HEK293 (cell line): Measurements from ENCODE around the gene PBX3.

ENCODE experiments used
- CTCF ChIA-PET: fragments of 350-600 bp; formaldehyde crosslinking; extraction: SDS; loops from one replicate; lab custom pipeline; 2021; ENCODE audit warnings: antibody characterized with exemption; lab: Yijun Ruan, JAX
- POLR2A ChIA-PET: fragments of 300-600 bp; formaldehyde crosslinking; extraction: SDS; loops from one replicate; lab custom pipeline; 2020; ENCODE audit warnings: antibody characterized with exemption, inconsistent platforms; lab: Yijun Ruan, JAX
- H3K27ac ChIP-seq: fragments of 200-500 bp; sonication (Bioruptor generic); 2 replicates; pipeline ENCODE4 v1.5.1; 2014; ENCODE audit warnings: low read depth, low read length, control low read depth, inconsistent platforms; ENCODE audit errors: extremely low read depth
- H3K36me3 ChIP-seq, 2 experiments: fragments of 200-500 bp in 1 of 2; sonication (Bioruptor generic) in 1 of 2; 1 replicate in 1 of 2; 2 replicates in 1 of 2; pipeline ENCODE4 v1.5.1; 2014 to 2017; ENCODE audit warnings: inconsistent platforms in 2 of 2, low read length in 2 of 2; ENCODE audit not compliant: control insufficient read depth in 2 of 2, insufficient read depth in 1 of 2
- H3K4me1 ChIP-seq: fragments of 200-500 bp; sonication (Bioruptor generic); 2 replicates; pipeline ENCODE4 v1.5.1; 2014; ENCODE audit warnings: mild to moderate bottlenecking, low read length, inconsistent platforms; ENCODE audit not compliant: control insufficient read depth, insufficient read depth
- H3K4me3 ChIP-seq: 2 replicates; pipeline ENCODE4 v1.5.1; 2011; ENCODE audit warnings: low read depth, mild to moderate bottlenecking, control low read depth, low read length, moderate library complexity
- H3K9me3 ChIP-seq: fragments of 200-500 bp; sonication (Bioruptor generic); 2 replicates; pipeline ENCODE4 v1.5.1; 2014; ENCODE audit warnings: low read depth, low read length, inconsistent platforms; ENCODE audit not compliant: control insufficient read depth, insufficient read depth
- EGR2 ChIP-seq: fragments of 450-650 bp; formaldehyde crosslinking; IDR thresholded peaks from 2 replicates; pipeline ENCODE4 v1.5.1; 2016; ENCODE audit warnings: low read depth, missing biosample characterization, missing genetic modification characterization
- HOXA7 ChIP-seq: sonication (generic); formaldehyde crosslinking; IDR thresholded peaks from 2 replicates; pipeline ENCODE4 v1.8.1; 2022; ENCODE audit warnings: missing genetic modification reagents, borderline replicate concordance
- HOXC10 ChIP-seq: sonication (generic); formaldehyde crosslinking; IDR thresholded peaks from 2 replicates; pipeline ENCODE4 v1.8.1; 2023; ENCODE audit warnings: mild to moderate bottlenecking, missing genetic modification reagents
- IKZF3 ChIP-seq: fragments of 450-650 bp; IDR thresholded peaks from 2 replicates; pipeline ENCODE4 v1.5.0; 2018; ENCODE audit warnings: missing biosample characterization, mild to moderate bottlenecking, missing genetic modification characterization, moderate library complexity
- KLF7 ChIP-seq: fragments of 450-650 bp; formaldehyde crosslinking; IDR thresholded peaks from 2 replicates; pipeline ENCODE4 v1.5.1; 2016; ENCODE audit warnings: missing biosample characterization, missing genetic modification characterization, borderline replicate concordance
- OSR2 ChIP-seq: fragments of 450-650 bp; formaldehyde crosslinking; IDR thresholded peaks from 2 replicates; pipeline ENCODE4 v1.5.1; 2016; ENCODE audit warnings: missing biosample characterization, missing genetic modification characterization
- PBX3 ChIP-seq: sonication (generic); formaldehyde crosslinking; IDR thresholded peaks from 2 replicates; pipeline ENCODE4 v1.8.1; 2022; ENCODE audit warnings: mild to moderate bottlenecking, moderate library complexity, missing genetic modification reagents
- SCRT2 ChIP-seq: fragments of 450-650 bp; formaldehyde crosslinking; IDR thresholded peaks from 2 replicates; pipeline ENCODE4 v1.5.1; 2016; ENCODE audit warnings: missing biosample characterization, missing genetic modification characterization
- SP2 ChIP-seq: fragments of 450-650 bp; formaldehyde crosslinking; IDR thresholded peaks from 2 replicates; pipeline ENCODE4 v1.5.1; 2016; ENCODE audit warnings: missing biosample characterization, missing genetic modification characterization
- YY1 ChIP-seq: fragments of 450-650 bp; formaldehyde crosslinking; IDR thresholded peaks from 2 replicates; pipeline ENCODE4 v1.5.1; 2018; ENCODE audit warnings: missing biosample characterization, missing genetic modification characterization
- ZBTB26 ChIP-seq: fragments of 450-650 bp; formaldehyde crosslinking; optimal IDR thresholded peaks from 2 replicates; pipeline ENCODE3; 2016; ENCODE audit warnings: missing biosample characterization, mild to moderate bottlenecking, missing genetic modification characterization
- ZBTB7A ChIP-seq: fragments of 450-650 bp; formaldehyde crosslinking; IDR thresholded peaks from 2 replicates; pipeline ENCODE4 v1.5.1; 2016; ENCODE audit warnings: low read depth, missing biosample characterization, missing genetic modification characterization
- ZNF133 ChIP-seq: fragments of 450-650 bp; formaldehyde crosslinking; IDR thresholded peaks from 2 replicates; pipeline ENCODE4 v1.5.1; 2016; ENCODE audit warnings: missing biosample characterization, missing genetic modification characterization
- ZNF174 ChIP-seq: fragments of 450-650 bp; formaldehyde crosslinking; IDR thresholded peaks from 2 replicates; pipeline ENCODE4 v1.5.0; 2017; ENCODE audit warnings: missing biosample characterization, mild to moderate bottlenecking, missing genetic modification characterization
- ZNF184 ChIP-seq: fragments of 450-650 bp; IDR thresholded peaks from 2 replicates; pipeline ENCODE4 v1.5.1; 2018; ENCODE audit warnings: missing biosample characterization, mild to moderate bottlenecking, missing genetic modification characterization
- ZNF324 ChIP-seq: fragments of 450-650 bp; formaldehyde crosslinking; IDR thresholded peaks from 2 replicates; pipeline ENCODE4 v1.5.1; 2016; ENCODE audit warnings: missing biosample characterization, missing genetic modification characterization
- ZNF626 ChIP-seq: fragments of 450-650 bp; sonication (Bioruptor Pico); formaldehyde crosslinking; IDR thresholded peaks from 2 replicates; pipeline ENCODE4 v1.5.1; 2018; ENCODE audit warnings: missing biosample characterization, missing genetic modification characterization, inconsistent platforms
- ZNF664 ChIP-seq: fragments of 450-650 bp; formaldehyde crosslinking; IDR thresholded peaks from 2 replicates; pipeline ENCODE4 v1.5.1; 2016; ENCODE audit warnings: missing biosample characterization, missing genetic modification characterization
- ZNF747 ChIP-seq: fragments of 450-650 bp; formaldehyde crosslinking; IDR thresholded peaks from 2 replicates; pipeline ENCODE4 v1.5.1; 2016; ENCODE audit warnings: missing biosample characterization, missing genetic modification characterization
- ZNF777 ChIP-seq: fragments of 450-650 bp; formaldehyde crosslinking; IDR thresholded peaks from 2 replicates; pipeline ENCODE4 v1.5.1; 2017; ENCODE audit warnings: missing biosample characterization, missing genetic modification characterization, borderline replicate concordance
- ZSCAN16 ChIP-seq: fragments of 450-650 bp; formaldehyde crosslinking; IDR thresholded peaks from 2 replicates; pipeline ENCODE4 v1.5.1; 2016; ENCODE audit warnings: missing biosample characterization, missing genetic modification characterization
- TF ChIP-seq, protein P1 (sequence below): fragments of 450-650 bp; formaldehyde crosslinking; IDR thresholded peaks from 2 replicates; pipeline ENCODE4 v1.5.1; 2016; ENCODE audit warnings: missing biosample characterization, missing genetic modification characterization, borderline replicate concordance

PBX3 gene

DNA sequence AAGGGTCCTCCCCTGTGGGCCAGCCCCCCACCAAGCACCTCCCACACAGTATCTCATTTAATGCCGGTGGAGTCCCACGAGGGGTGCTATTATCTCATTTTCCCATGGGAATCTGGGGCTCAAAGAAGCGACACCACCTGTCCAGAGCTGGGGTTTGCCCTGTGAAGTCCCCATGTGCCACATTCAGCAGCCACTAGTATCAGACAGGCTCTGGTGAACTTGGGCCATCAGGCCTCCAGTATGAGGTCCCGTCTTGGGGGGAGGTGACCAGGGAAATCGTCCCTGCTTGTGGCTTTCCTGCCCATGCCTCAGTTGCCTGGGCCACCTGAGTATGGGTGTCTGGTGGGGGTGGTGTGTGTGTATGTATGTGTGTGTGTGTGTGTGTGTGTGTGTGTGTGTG is 222.7 kb downstream of the PBX3 start:
- CTCF ChIA-PET, result interaction anchor here (0.6 kb wide), 1 partner anchor 429 kb away, joined by 5 read pairs; no protein-coding TSS in a partner anchor

GRCh38 chr9:125970340-125970739 is 223.2 kb downstream of the PBX3 start:
- Histone ChIP-seq H3K4me3 (no peak overlapping the region), H3K36me3 (peaks cover 0 to 11% of the 10 kb centered on the region in 2 experiments; a peak in 1 of 3 replicates), H3K4me1 (no peaks in the 10 kb centered on the region), H3K9me3 (no peaks in the 10 kb centered on the region), H3K27ac (no peak overlapping the region)
- ChIA-PET POLR2A (no interaction called here), CTCF (interaction anchor here (0.6 kb wide), 1 partner anchor 429 kb away, joined by 5 read pairs; no protein-coding TSS in a partner anchor)
- no peak for TF ChIP-seq ZNF133 (tag by site-specific recombination)
- no peak for TF ChIP-seq PBX3 (CRISPR knock-in tag)
- no peak for TF ChIP-seq YY1 (tag by site-specific recombination)
- TF ChIP-seq SCRT2 (tag by site-specific recombination), result no peak
- TF ChIP-seq ZNF184 (tag by site-specific recombination), result no peak
- TF ChIP-seq HOXC10 (CRISPR knock-in tag), result no peak
- TF ChIP-seq ZNF747, result no peak
- no peak for TF ChIP-seq EGR2
- no peak for TF ChIP-seq ZNF626 (tag by site-specific recombination)
- no peak for TF ChIP-seq HOXA7 (CRISPR knock-in tag)
- TF ChIP-seq ZNF324 (tag by site-specific recombination), result no peak
- TF ChIP-seq ZBTB26, result no peak
- no peak for TF ChIP-seq ZSCAN16 (tag by site-specific recombination)
- TF ChIP-seq, protein P1, sequence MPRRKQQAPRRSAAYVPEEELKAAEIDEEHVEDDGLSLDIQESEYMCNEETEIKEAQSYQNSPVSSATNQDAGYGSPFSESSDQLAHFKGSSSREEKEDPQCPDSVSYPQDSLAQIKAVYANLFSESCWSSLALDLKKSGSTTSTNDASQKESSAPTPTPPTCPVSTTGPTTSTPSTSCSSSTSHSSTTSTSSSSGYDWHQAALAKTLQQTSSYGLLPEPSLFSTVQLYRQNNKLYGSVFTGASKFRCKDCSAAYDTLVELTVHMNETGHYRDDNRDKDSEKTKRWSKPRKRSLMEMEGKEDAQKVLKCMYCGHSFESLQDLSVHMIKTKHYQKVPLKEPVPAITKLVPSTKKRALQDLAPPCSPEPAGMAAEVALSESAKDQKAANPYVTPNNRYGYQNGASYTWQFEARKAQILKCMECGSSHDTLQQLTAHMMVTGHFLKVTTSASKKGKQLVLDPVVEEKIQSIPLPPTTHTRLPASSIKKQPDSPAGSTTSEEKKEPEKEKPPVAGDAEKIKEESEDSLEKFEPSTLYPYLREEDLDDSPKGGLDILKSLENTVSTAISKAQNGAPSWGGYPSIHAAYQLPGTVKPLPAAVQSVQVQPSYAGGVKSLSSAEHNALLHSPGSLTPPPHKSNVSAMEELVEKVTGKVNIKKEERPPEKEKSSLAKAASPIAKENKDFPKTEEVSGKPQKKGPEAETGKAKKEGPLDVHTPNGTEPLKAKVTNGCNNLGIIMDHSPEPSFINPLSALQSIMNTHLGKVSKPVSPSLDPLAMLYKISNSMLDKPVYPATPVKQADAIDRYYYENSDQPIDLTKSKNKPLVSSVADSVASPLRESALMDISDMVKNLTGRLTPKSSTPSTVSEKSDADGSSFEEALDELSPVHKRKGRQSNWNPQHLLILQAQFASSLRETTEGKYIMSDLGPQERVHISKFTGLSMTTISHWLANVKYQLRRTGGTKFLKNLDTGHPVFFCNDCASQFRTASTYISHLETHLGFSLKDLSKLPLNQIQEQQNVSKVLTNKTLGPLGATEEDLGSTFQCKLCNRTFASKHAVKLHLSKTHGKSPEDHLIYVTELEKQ (tag by site-specific recombination), result no peak

More for the DNA sequence above, 222.7 kb downstream of the PBX3 start:
- H3K4me3 ChIP-seq, result no peak overlapping the region
- POLR2A ChIA-PET, result no interaction called here
- no peak for TF ChIP-seq KLF7
- 0 out of 2 replicates have a peak, but pooled peaks have one; percentile 42 for TF ChIP-seq ZNF664
- peaks cover 0 to 15% of the 10 kb centered on the region in 2 experiments; a peak in 1 of 3 replicates for H3K36me3 ChIP-seq
- no peaks in the 10 kb centered on the region for H3K9me3 ChIP-seq
- no peaks in the 10 kb centered on the region for H3K4me1 ChIP-seq
- H3K27ac ChIP-seq, result no peak overlapping the region

- no peak for TF ChIP-seq SP2
- no peak for TF ChIP-seq IKZF3
- no peak for TF ChIP-seq ZBTB7A (tag by site-specific recombination)
- TF ChIP-seq OSR2 (tag by site-specific recombination), result no peak
- TF ChIP-seq ZNF777 (tag by site-specific recombination), result no peak
- TF ChIP-seq ZNF174, result no peak
- POLR2A ChIA-PET, result no interaction called here
- peaks cover 0 to 6% of the 10 kb centered on the region in 2 experiments; a peak in 1 of 3 replicates for H3K36me3 ChIP-seq
- no peak overlapping the region for H3K27ac ChIP-seq
- CTCF ChIA-PET, result interaction anchor here (0.8 kb wide), 1 partner anchor 530 kb away, joined by 3 read pairs; no protein-coding TSS in a partner anchor
- no peaks in the 10 kb centered on the region for H3K9me3 ChIP-seq
- H3K4me3 ChIP-seq, result no peak overlapping the region
- H3K4me1 ChIP-seq, result no peaks in the 10 kb centered on the region
These were observed 223.9 kb downstream of the PBX3 start for GRCh38 chr9:125971050-125971449.
